HG03060 (cell line): Measurements from ENCODE around the gene DMRTB1.

ENCODE experiments used
- ATAC-seq: cut with Tn5 transposase; IDR thresholded peaks from one replicate; pipeline ENCODE4 v1.9.1; 2021; ENCODE audit warnings: low read depth, moderate number of reproducible peaks; ENCODE audit not compliant: unreplicated experiment

DMRTB1 gene

GRCh38 chr1:53484705-53485477 is 25.7 kb downstream of the DMRTB1 start:
- ATAC-seq: no peak

GRCh38 chr1:53485478-53486394 is 26.5 kb downstream of the DMRTB1 start:
- no peak for ATAC-seq

GRCh38 chr1:53486395-53487026 is 27.3 kb downstream of the DMRTB1 start:
- ATAC-seq: no peak

GRCh38 chr1:53490351-53490750 is 31.2 kb downstream of the DMRTB1 start:
- ATAC-seq: no peak

- ATAC-seq: no peak
Observed at GRCh38 chr1:53495633-53496345, 36.6 kb downstream of the DMRTB1 start.

- no peak for ATAC-seq
Observed at GRCh38 chr1:53498555-53499131, 39.4 kb downstream of the DMRTB1 start.

- no peak for ATAC-seq
Observed at GRCh38 chr1:53499257-53500203, 40.3 kb downstream of the DMRTB1 start.

- no peak for ATAC-seq
Observed at GRCh38 chr1:53500204-53501064, 41.2 kb downstream of the DMRTB1 start.

- ATAC-seq: no peak
Observed at GRCh38 chr1:53501065-53502005, 42.1 kb downstream of the DMRTB1 start.

- no peak for ATAC-seq
Observed at GRCh38 chr1:53502641-53503432, 43.6 kb downstream of the DMRTB1 start.

GRCh38 chr1:53503433-53504217 is 44.4 kb downstream of the DMRTB1 start:
- no peak for ATAC-seq

- no peak for ATAC-seq
Observed at GRCh38 chr1:53504901-53505300, 45.7 kb downstream of the DMRTB1 start.

GRCh38 chr1:53505401-53505800 is 46.2 kb downstream of the DMRTB1 start:
- no peak for ATAC-seq

GRCh38 chr1:53505891-53506290 is 46.7 kb downstream of the DMRTB1 start:
- ATAC-seq: no peak

GRCh38 chr1:53506355-53507050 is 47.3 kb downstream of the DMRTB1 start:
- no peak for ATAC-seq
